CD4-positive, alpha-beta memory T cell (primary cell): Measurements from ENCODE around the gene IL4I1. TPM values are rescaled to one million over a fixed set of nuclear protein-coding genes. Genes with fewer than 3 reads are reported as not detected.

Source experiments
- CTCF ChIA-PET: fragments of 350-600 bp; sonication (Branson Sonifier 250); formaldehyde crosslinking; loops from one replicate; lab custom pipeline; 2021; ENCODE audit warnings: inconsistent platforms; ENCODE audit not compliant: partially characterized antibody; lab: Charles Lee
- POLR2A ChIA-PET: fragments of 350-600 bp; sonication (Branson Sonifier 250); formaldehyde crosslinking; loops from one replicate; lab custom pipeline; 2021; ENCODE audit not compliant: partially characterized antibody; lab: Charles Lee
- DNase-seq, 5 donors: peaks; one replicate each; pipeline versions ENCODE4 v3.0.0 to v3.0.0-alpha.2; 2020 to 2022; ENCODE audit warnings: mixed read lengths in 1 of 5
- H3K27ac ChIP-seq: one replicate; pipeline ENCODE4 v1.7.0; 2013; ENCODE audit warnings: low read depth, low read length
- H3K27me3 ChIP-seq: 2 replicates; pipeline ENCODE4 v1.7.0; 2013; ENCODE audit warnings: mild to moderate bottlenecking, low read length, moderate library complexity; ENCODE audit not compliant: insufficient read depth
- H3K36me3 ChIP-seq: 2 replicates; pipeline ENCODE4 v1.7.0; 2013; ENCODE audit warnings: mild to moderate bottlenecking, low read length, moderate library complexity; ENCODE audit not compliant: insufficient read depth
- H3K4me1 ChIP-seq: 2 replicates; pipeline ENCODE4 v1.7.0; 2013; ENCODE audit warnings: mild to moderate bottlenecking, low read length, moderate library complexity; ENCODE audit not compliant: insufficient read depth
- H3K4me3 ChIP-seq, 2 donors: one replicate each; pipeline ENCODE4 v1.7.0; 2013; ENCODE audit warnings: low read length in 2 of 2, mild to moderate bottlenecking in 1 of 2
- H3K9me3 ChIP-seq, 2 donors: one replicate each; pipeline ENCODE4 v1.7.0; 2013; ENCODE audit warnings: low read length in 2 of 2, control low read depth in 1 of 2; ENCODE audit not compliant: control insufficient read depth in 1 of 2
- H3K27ac Mint-ChIP-seq, 7 donors: one replicate each; pipeline ENCODE4 v1.8.0; 2020 to 2021; ENCODE audit warnings: mixed read lengths in 7 of 7, mild to moderate bottlenecking in 6 of 7, inconsistent platforms in 3 of 7, moderate library complexity in 3 of 7
- H3K27me3 Mint-ChIP-seq, 2 donors: one replicate each; pipeline ENCODE4 v1.8.0; 2020 to 2021; ENCODE audit warnings: mixed read lengths in 2 of 2
- H3K36me3 Mint-ChIP-seq, 2 donors: one replicate each; pipeline ENCODE4 v1.8.0; 2020 to 2021; ENCODE audit warnings: mixed read lengths in 2 of 2, inconsistent platforms in 1 of 2, mild to moderate bottlenecking in 1 of 2
- H3K4me1 Mint-ChIP-seq, 4 donors: one replicate each; pipeline ENCODE4 v1.8.0; 2020 to 2021; ENCODE audit warnings: mixed read lengths in 4 of 4, mild to moderate bottlenecking in 1 of 4
- H3K4me3 Mint-ChIP-seq, 8 donors: one replicate each; pipeline ENCODE4 v1.8.0; 2020 to 2021; ENCODE audit warnings: mixed read lengths in 8 of 8, mild to moderate bottlenecking in 7 of 8, moderate library complexity in 6 of 8, inconsistent platforms in 3 of 8
- H3K9me3 Mint-ChIP-seq, 8 donors: one replicate each; pipeline ENCODE4 v1.8.0; 2020 to 2021; ENCODE audit warnings: mixed read lengths in 8 of 8, mild to moderate bottlenecking in 5 of 8, inconsistent platforms in 3 of 8, moderate library complexity in 1 of 8
- intact Hi-C: fragments of 100-400 bp; cut with micrococcal nuclease; formaldehyde crosslinking; loops from one replicate; pipeline ENCODE4 v1.15.1; 2023
- polyA plus RNA-seq, 2 donors: library from polyadenylated mRNA; unstranded; fragments of 300-500 nt; fragmentation: Illumina TruSeq; gene quantifications; one replicate each; pipeline ENCODE4 v1.2.3, GENCODE V29; 2021
- total RNA-seq, 2 experiments: library from RNA; stranded (reverse); gene quantifications; one replicate each; pipeline ENCODE4 v1.2.3, GENCODE V29; 2021

IL4I1 gene
- total and polyA plus RNA-seq, 4 experiments from 2014 or later, result 2.6 to 10.4 (median 6.4) TPM

DNA sequence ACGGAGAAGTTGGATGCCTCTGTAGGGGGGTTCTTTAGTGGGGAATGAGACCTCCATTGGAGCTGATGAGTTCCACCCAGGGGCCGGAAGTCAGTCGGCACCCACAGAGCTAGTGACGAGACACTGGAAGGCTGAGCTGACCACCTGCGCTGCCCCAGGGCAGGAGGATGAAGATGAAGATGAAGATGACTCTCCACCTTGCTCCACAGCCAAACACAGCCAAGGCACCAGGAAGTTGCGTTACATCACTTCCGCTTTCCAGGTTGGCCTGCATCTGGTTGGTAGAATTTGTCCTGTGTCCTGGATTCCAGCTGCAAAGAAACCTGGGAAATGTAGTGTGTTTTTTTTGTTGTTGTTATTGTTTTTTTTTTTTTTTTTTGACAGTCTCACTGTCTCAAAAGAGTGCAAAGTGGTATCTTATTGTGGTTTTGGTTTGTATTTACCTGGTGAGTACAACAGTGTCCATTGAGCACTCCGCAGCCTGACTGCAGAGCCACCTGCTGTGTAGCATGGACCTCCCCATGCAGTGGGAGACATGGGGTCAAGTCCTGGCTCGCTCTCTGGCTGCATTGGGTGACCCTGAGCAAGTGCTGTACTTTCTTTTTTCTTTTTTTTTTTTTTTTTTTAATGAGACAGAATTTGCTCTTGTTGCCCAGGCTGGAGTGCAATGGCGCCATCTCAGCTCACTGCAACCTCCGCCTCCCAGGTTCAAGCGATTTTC lies 17.3 kb downstream of the IL4I1 start:
- H3K27ac ChIP-seq, result no peak overlapping the region
- POLR2A ChIA-PET, result interaction anchor here (1.4 to 5.4 kb wide), 2 partner anchors 11 to 30 kb away, joined by 9 to 60 read pairs; partner anchors contain the start of gene PTOV1
- DNase-seq, result no peak
- H3K27ac Mint-ChIP-seq, result peak overlapping the region in 3 of 7 donors; percentile 53 to 83 (median 68)
- no peaks in the 10 kb centered on the region for H3K9me3 Mint-ChIP-seq
- H3K4me3 Mint-ChIP-seq, result peak overlapping the region in 1 of 8 donors; percentile 20
- H3K4me1 Mint-ChIP-seq, result peaks cover 14 to 41% (median 18%) of the 10 kb centered on the region in 4 donors
- no peaks in the 10 kb centered on the region for H3K27me3 ChIP-seq
- no peaks in the 10 kb centered on the region for H3K27me3 Mint-ChIP-seq
- peaks cover 22 to 25% of the 10 kb centered on the region in 2 donors for H3K36me3 Mint-ChIP-seq
- no peak overlapping the region for H3K4me3 ChIP-seq
- H3K36me3 ChIP-seq, result peaks cover 51% of the 10 kb centered on the region
- intact Hi-C loops, result loop anchor here (5.0 kb wide), 2 partner anchors 162 to 202 kb away; partner anchors contain the start of gene PRMT1
- CTCF ChIA-PET, result no interaction called here
- H3K4me1 ChIP-seq, result peaks cover 29% of the 10 kb centered on the region
- no peaks in the 10 kb centered on the region for H3K9me3 ChIP-seq

DNA sequence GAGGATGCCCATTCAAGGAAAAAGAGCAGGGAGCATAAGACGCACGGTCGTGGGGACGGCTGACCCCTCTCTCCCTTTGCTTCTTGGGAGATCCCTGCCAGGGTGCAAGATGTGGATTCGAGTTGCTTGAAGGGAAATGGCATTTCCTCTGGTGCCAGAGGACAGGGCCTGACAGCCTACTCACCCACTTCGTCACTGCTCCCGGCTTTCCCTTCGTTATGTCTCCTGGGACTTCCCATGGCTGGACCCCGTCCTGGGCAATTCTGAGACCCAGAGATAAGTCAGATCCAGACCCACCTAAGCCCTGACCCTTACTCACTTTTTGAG lies 18.0 kb downstream of the IL4I1 start:
- Mint-ChIP-seq H3K4me3 (no peak overlapping the region), H3K27me3 (no peaks in the 10 kb centered on the region)

DNA sequence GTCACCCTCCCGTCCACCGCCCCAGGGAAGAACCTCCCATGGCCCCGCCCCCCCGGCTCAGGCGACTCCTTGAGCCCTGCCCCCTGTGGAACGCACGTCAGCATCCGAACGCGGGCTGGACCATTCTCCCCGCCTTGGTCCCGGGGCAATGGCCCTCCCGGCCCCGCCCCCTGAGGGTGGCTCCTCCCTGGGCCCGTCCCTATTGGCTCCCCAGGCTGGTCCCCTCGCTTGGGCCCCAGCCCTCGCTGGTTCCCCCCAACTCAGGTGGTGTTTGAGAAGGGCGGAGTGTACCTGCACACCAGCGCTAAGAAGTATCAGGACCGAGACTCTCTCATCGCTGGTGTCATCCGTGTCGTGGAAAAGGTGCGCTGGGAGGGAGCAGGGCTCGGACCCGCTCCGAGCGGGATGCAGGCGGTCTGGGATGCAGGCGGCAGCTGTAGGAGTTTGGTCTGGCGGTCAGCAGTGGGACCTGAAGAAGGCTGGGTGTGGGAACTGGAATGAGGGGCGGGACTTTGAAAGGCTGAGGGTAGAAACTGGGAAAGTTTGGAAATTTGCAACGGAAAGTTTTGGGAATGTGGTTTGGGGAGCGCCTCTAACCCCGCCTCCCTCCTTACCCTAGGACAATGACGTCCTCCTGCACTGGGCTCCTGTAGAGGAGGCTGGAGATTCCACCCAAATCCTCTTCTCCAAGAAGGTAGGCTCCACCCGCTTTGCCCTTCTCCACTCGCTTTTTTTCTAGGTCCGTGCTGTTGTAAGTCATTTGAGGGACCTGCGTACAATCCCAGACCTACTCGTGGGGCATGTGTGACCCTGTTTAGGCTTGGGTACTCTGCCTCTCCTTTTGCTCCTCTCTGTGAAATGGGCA lies 18.6 kb downstream of the IL4I1 start:
- H3K9me3 ChIP-seq, result no peaks in the 10 kb centered on the region
- ChIA-PET POLR2A (interaction anchor here (0.7 to 5.4 kb wide), 23 partner anchors 10 to 1628 kb away, joined by 3 to 73 read pairs (median 10); partner anchors contain the start of genes AP2A1, ATF5, BCL2L12 and FUZ), CTCF (no interaction called here)
- H3K9me3 Mint-ChIP-seq, result no peaks in the 10 kb centered on the region
- intact Hi-C loops, result loop anchor here (1.0 to 5.0 kb wide), 13 partner anchors 9 to 381 kb away; partner anchors contain the start of genes ATF5, FUZ, IL4I1 and NUP62
- peaks cover 38% of the 10 kb centered on the region for H3K36me3 ChIP-seq
- peak overlapping the region; percentile 95 for H3K27ac ChIP-seq
- peaks cover 29% of the 10 kb centered on the region for H3K4me1 ChIP-seq
- no peaks in the 10 kb centered on the region for H3K27me3 Mint-ChIP-seq
- DNase-seq, result peak; percentile 98 to 99 (median 98)
- H3K27me3 ChIP-seq, result no peaks in the 10 kb centered on the region
- peak overlapping the region; percentile 95 to 97 for H3K4me3 ChIP-seq
- H3K27ac Mint-ChIP-seq, result no peak overlapping the region
- H3K36me3 Mint-ChIP-seq, result peaks cover 16 to 18% of the 10 kb centered on the region in 2 donors
- H3K4me3 Mint-ChIP-seq, result no peak overlapping the region
- peaks cover 14 to 44% (median 18%) of the 10 kb centered on the region in 4 donors for H3K4me1 Mint-ChIP-seq

More for the DNA sequence above, 18.0 kb downstream of the IL4I1 start:
- Histone ChIP-seq H3K27me3 (no peaks in the 10 kb centered on the region), H3K36me3 (peaks cover 44% of the 10 kb centered on the region), H3K4me1 (peaks cover 29% of the 10 kb centered on the region), H3K4me3 (no peak overlapping the region), H3K9me3 (no peaks in the 10 kb centered on the region), H3K27ac (peak overlapping the region; percentile 95)
- Mint-ChIP-seq H3K4me1 (peaks cover 14 to 44% (median 18%) of the 10 kb centered on the region in 4 donors), H3K9me3 (no peaks in the 10 kb centered on the region), H3K27ac (peak overlapping the region in 2 of 7 donors; percentile 17 to 83), H3K36me3 (peaks cover 20 to 24% of the 10 kb centered on the region in 2 donors)
- ChIA-PET CTCF (no interaction called here), POLR2A (interaction anchor here (1.4 to 5.4 kb wide), 6 partner anchors 11 to 66 kb away, joined by 8 to 73 read pairs (median 42); partner anchors contain the start of genes ATF5, FUZ, NUP62 and PNKP)
- intact Hi-C loops, result loop anchor here (5.0 kb wide), 2 partner anchors 161 to 201 kb away; partner anchors contain the start of gene PRMT1
- DNase-seq, result no peak

DNA sequence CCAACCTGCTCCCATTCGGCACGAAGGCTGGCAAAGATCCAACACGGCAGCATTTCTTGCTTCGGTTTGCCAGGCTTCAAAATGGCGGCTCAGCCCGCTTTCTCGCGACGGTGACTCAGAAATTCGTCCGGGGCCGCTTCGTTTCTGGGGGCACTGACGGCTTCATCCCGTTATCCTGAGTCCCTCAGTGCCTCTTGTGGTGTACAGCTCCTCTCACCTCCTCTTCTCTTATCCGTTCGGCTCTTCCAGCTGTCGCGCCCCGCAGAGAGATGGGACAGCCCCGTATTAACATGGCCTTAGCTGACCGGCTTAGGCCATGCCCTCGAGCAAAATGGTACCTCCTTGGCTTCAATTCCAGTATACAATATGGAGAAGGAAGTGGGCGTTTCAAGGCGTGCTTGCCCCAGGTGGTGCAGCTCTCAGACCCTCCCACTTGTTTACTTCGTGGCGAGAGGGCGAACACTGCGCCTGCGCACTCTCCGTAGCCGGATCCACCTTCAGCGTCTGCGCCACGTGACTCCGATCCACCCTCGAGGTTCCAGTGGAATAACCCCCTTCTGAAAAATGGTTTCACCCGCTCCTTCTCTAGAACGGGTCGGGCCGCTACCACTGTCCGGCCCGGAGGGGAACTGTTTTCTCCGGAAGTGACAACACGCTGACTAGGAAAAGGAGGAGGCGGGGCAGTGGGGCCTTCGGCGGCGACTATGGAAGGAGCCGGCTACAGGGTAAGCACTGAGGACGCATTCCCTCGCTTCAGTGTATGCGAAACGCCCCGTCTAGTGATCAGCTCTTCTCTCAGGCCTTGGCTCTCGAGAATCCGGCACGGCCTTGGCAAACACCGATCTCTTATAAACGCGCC lies 19.4 kb downstream of the IL4I1 start, which contains the start of the genes AKT1S1 and TBC1D17:
Gene AKT1S1, minus strand, starts transcription at position 336 of the 859 bp plus-strand sequence. CDS start 4,060 bp downstream, outside the sequence.
Gene TBC1D17, plus strand, starts transcription at position 683 of the 859 bp plus-strand sequence. Its CDS starts 22 bp downstream, at position 705.
- peaks cover 14 to 44% (median 18%) of the 10 kb centered on the region in 4 donors for H3K4me1 Mint-ChIP-seq
- ChIA-PET CTCF (interaction anchor here (0.9 to 1.6 kb wide), 2 partner anchors 9 to 159 kb away, joined by 3 to 4 read pairs; partner anchors contain the start of gene PNKP), POLR2A (interaction anchor here (0.6 to 5.4 kb wide), 30 partner anchors 9 to 1627 kb away, joined by 3 to 73 read pairs (median 7); partner anchors contain the start of genes AP2A1, ATF5, BCL2L12 and FUZ)
- peak within 1 kb of the TSS; percentile 95 for H3K27ac ChIP-seq
- H3K4me3 ChIP-seq, result peak within 1 kb of the TSS; percentile 97 to 98
- H3K4me3 Mint-ChIP-seq, result no peak within 1 kb of the TSS
- H3K9me3 ChIP-seq, result no peaks in the 10 kb centered on the region
- intact Hi-C loops, result loop anchor here (1.0 to 5.0 kb wide), 13 partner anchors 8 to 380 kb away; partner anchors contain the start of genes ATF5, FUZ, IL4I1 and NUP62
- H3K27me3 ChIP-seq, result no peaks in the 10 kb centered on the region
- DNase-seq, result peak; percentile 99 to 100 (median 100)
- H3K27ac Mint-ChIP-seq, result no peak within 1 kb of the TSS
- no peaks in the 10 kb centered on the region for H3K27me3 Mint-ChIP-seq
- H3K4me1 ChIP-seq, result peaks cover 29% of the 10 kb centered on the region
- H3K36me3 Mint-ChIP-seq, result peaks cover 14 to 17% of the 10 kb centered on the region in 2 donors
- peaks cover 30% of the 10 kb centered on the region for H3K36me3 ChIP-seq
- peaks cover 0 to 1% (median 0%) of the 10 kb centered on the region in 8 donors for H3K9me3 Mint-ChIP-seq

DNA sequence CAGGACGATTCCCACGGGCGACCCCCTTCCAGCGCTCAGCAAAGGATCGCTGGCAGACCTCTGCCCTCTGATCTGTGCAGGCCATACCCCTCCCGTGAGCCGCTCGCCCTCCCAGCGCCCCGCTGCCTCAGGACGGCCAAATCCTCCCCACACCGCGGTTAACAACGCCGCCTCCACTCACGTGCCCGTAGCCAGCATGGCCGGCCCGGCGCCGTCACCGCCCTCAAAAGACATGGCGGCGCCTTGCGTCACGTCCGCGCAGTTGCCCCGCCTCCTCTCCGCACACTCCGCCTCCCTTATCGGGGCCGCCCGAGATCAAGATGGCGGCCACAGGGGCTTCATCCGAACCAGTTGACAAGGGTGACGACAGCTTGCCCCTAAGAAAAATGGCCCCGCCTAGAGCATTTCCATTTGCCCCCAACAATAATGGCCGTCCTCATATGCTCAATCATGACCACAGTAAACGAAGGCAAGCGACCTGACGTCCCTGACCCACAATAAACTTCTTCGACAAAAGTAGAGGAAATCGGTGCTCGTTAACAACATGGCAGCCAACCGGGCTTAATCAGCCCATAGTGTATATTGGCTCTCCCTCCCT lies 20.2 kb downstream of the IL4I1 start:
- H3K27ac Mint-ChIP-seq, result no peak overlapping the region
- peak; percentile 99 for DNase-seq

More for the DNA sequence above, 20.2 kb downstream of the IL4I1 start:
- ChIA-PET CTCF (interaction anchor here (0.9 to 1.6 kb wide), 3 partner anchors 9 to 159 kb away, joined by 3 to 4 read pairs (median 3); partner anchors contain the start of gene PNKP), POLR2A (interaction anchor here (0.9 to 5.4 kb wide), 29 partner anchors 9 to 1627 kb away, joined by 3 to 73 read pairs (median 8); partner anchors contain the start of genes AP2A1, ATF5, BCL2L12 and FUZ)
- Mint-ChIP-seq H3K4me1 (peaks cover 14 to 46% (median 21%) of the 10 kb centered on the region in 4 donors), H3K4me3 (no peak overlapping the region), H3K27me3 (no peaks in the 10 kb centered on the region), H3K9me3 (peaks cover 0 to 2% (median 0%) of the 10 kb centered on the region in 8 donors), H3K36me3 (peaks cover 10 to 16% of the 10 kb centered on the region in 2 donors)
- Histone ChIP-seq H3K27me3 (no peaks in the 10 kb centered on the region), H3K36me3 (peaks cover 22% of the 10 kb centered on the region), H3K27ac (peak overlapping the region; percentile 95), H3K4me1 (peaks cover 29% of the 10 kb centered on the region), H3K9me3 (no peaks in the 10 kb centered on the region), H3K4me3 (peak overlapping the region; percentile 97 to 98)
- intact Hi-C loops, result loop anchor here (1.0 to 5.0 kb wide), 13 partner anchors 7 to 380 kb away; partner anchors contain the start of genes ATF5, FUZ, IL4I1 and NUP62
